Left lung (tissue), 10 donors: ENCODE measurements around the gene FMNL2. TPM values are rescaled to one million over a fixed set of nuclear protein-coding genes. Genes with fewer than 3 reads are reported as not detected.
A peak's percentile ranks its signal among the peaks of the same experiment; 100 is the strongest.

Experiments used
- ATAC-seq: fragments of 200-7000 bp; cut with Tn5 transposase; one replicate; pipeline ENCODE4 v1.9.1; 2020; ENCODE audit warnings: moderate library complexity
- DNase-seq, 4 donors: peaks; one replicate each; pipeline ENCODE4 v3.0.0-alpha.2; 2013 to 2020
- H3K27ac ChIP-seq, 2 donors: fragments of 200-600 bp; sonication (generic) in 1 of 2; one replicate each; pipeline versions ENCODE4 v1.5.0 to v1.8.0; 2020 to 2021
- H3K27me3 ChIP-seq, 2 donors: fragments of 200-600 bp; sonication (generic) in 1 of 2; one replicate each; pipeline versions ENCODE4 v1.5.0 to v1.8.0; 2020 to 2021
- H3K36me3 ChIP-seq, 2 donors: fragments of 200-600 bp; sonication (generic) in 1 of 2; one replicate each; pipeline versions ENCODE4 v1.5.0 to v1.8.0; 2020 to 2021
- H3K4me1 ChIP-seq, 2 donors: fragments of 200-600 bp; one replicate each; pipeline ENCODE4 v1.8.0; 2021
- H3K4me3 ChIP-seq, 2 donors: fragments of 200-600 bp; sonication (generic) in 1 of 2; one replicate each; pipeline versions ENCODE4 v1.5.0 to v1.8.0; 2020 to 2021; ENCODE audit warnings: mild to moderate bottlenecking in 1 of 2
- H3K9me3 ChIP-seq, 2 donors: fragments of 200-600 bp; sonication (generic) in 1 of 2; one replicate each; pipeline versions ENCODE4 v1.5.0 to v1.8.0; 2020 to 2021
- intact Hi-C, 2 donors: fragments of 100-400 bp; cut with DNase I; formaldehyde crosslinking; loops; one replicate each; pipeline versions ENCODE4 v1.11.2 to v1.14.2; 2022
- polyA plus RNA-seq, 6 donors: library from polyadenylated mRNA; unstranded; fragments of 120-200 nt; gene quantifications; one replicate each; pipeline ENCODE4 v1.2.1, GENCODE V29; 2013; ENCODE audit not compliant: insufficient read length in 6 of 6
- total RNA-seq, 2 donors: library from RNA; stranded (reverse); fragmentation: NEBNext Ultra II Directional; extraction: Animal tissue kit (Norgen Biotek cat#: 25700); gene quantifications; one replicate each; pipeline ENCODE4 v1.2.1, GENCODE V29; 2021
- TF ChIP-seq, protein P1 (sequence below), 2 donors: fragments of 200-600 bp; sonication (generic) in 1 of 2; IDR thresholded peaks; one replicate each; pipeline versions ENCODE4 v1.5.0 to v1.8.0; 2021; ENCODE audit warnings: antibody characterized with exemption in 2 of 2
- donor health status: DM: no; HTN: yes; CAD: no.
- donor health status: DM: no; HTN: no; CAD: no.

FMNL2 gene
- total and polyA plus RNA-seq, 8 donors = 36.3 to 90.0 (median 77.7) TPM

DNA sequence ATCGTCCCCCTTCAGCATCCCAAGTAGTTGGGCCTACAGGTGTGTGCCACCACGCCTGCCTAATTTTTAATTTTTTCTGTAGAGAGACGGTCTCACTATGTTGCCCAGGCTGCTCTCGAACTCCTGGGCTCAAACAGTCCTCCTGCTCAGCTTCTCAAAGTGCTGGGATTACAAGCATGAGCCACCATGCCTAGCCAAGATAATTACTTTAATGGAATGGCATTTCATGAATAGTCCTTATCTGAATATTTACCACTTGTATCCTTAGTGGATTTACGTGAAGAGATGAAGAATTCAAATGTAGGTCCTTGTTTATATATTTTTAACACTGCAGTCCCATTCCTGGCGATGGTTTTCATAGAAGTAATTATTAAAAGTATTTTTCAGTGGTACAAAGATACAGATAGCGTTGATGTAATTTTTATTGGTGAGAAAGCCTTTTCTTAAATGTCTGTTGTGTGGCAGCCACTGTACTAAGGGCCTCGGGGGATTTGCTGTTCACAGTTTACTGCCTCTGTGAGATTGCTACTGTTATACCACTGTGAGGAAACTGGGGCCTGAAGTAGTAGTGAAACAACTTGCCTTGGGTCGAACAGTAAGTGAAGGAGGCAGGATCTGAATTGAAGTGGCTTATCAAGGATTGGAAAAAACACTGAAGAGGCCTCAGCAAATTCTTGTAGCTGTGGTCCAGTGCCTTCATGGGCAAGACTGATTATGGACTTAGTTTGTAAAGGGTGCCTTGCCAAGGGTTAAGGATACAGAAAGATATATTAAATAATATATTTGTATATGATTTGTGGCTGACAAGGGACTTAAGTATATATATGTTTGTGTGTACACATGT is 231.1 kb downstream of the FMNL2 start:
- intact Hi-C loops = no loop called here
- ATAC-seq = peak; percentile 40
- Histone ChIP-seq H3K4me3 (no peak overlapping the region), H3K27ac (no peak overlapping the region), H3K4me1 (no peaks in the 10 kb centered on the region), H3K36me3 (peaks cover 0 to 8% of the 10 kb centered on the region in 2 donors), H3K27me3 (no peaks in the 10 kb centered on the region), H3K9me3 (no peaks in the 10 kb centered on the region)
- TF ChIP-seq, protein P1, sequence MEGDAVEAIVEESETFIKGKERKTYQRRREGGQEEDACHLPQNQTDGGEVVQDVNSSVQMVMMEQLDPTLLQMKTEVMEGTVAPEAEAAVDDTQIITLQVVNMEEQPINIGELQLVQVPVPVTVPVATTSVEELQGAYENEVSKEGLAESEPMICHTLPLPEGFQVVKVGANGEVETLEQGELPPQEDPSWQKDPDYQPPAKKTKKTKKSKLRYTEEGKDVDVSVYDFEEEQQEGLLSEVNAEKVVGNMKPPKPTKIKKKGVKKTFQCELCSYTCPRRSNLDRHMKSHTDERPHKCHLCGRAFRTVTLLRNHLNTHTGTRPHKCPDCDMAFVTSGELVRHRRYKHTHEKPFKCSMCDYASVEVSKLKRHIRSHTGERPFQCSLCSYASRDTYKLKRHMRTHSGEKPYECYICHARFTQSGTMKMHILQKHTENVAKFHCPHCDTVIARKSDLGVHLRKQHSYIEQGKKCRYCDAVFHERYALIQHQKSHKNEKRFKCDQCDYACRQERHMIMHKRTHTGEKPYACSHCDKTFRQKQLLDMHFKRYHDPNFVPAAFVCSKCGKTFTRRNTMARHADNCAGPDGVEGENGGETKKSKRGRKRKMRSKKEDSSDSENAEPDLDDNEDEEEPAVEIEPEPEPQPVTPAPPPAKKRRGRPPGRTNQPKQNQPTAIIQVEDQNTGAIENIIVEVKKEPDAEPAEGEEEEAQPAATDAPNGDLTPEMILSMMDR (IDR thresholded peaks at IDR 0.05) = no peak
- no peak for DNase-seq

DNA sequence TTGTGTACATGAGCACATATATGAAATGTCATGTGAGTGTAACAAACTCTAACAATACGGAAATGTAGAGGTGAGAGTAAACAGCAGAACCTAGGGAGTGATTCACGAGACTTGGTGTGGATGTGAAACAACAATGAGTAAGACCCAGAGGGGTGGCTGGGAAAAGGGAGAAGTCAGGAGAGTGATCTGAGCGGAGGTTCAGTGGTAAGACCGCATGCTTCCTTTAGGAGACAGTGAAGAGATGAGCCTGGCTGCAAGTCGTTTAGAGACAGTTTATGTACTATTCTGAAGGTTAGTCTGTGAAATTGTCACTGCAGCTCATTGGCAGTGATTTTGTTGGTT is 231.7 kb downstream of the FMNL2 start:
- DNase-seq (no peak), ATAC-seq (peak; percentile 59)
- intact Hi-C loops = no loop called here
- Histone ChIP-seq H3K4me3 (no peak overlapping the region), H3K9me3 (no peaks in the 10 kb centered on the region), H3K27me3 (no peaks in the 10 kb centered on the region), H3K27ac (no peak overlapping the region), H3K36me3 (peaks cover 0 to 2% of the 10 kb centered on the region in 2 donors), H3K4me1 (no peaks in the 10 kb centered on the region)
- TF ChIP-seq, protein P1 (IDR thresholded peaks at IDR 0.05) = no peak

DNA sequence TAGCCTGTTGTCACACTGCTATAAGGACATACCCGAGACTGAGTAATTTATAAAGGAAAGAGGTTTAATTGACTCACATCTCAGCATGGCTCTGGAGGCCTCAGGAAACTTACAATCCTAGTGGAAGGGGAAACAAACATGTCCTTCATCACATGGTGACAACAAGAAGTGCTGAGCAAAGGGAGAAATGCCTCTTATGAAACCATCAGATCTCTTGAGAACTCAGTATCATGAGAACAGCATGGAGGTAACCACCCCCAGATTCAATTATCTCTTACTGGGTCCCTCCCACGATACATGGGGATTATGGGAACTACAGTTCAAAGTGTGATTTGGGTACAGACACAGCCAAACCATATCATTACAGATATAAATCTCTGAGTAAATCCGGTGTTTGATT is 233.6 kb downstream of the FMNL2 start:
- Histone ChIP-seq H3K4me3 (no peak overlapping the region), H3K36me3 (no peaks in the 10 kb centered on the region), H3K27ac (no peak overlapping the region), H3K27me3 (no peaks in the 10 kb centered on the region), H3K4me1 (no peaks in the 10 kb centered on the region), H3K9me3 (no peaks in the 10 kb centered on the region)
- DNase-seq (no peak), ATAC-seq (no peak)
- intact Hi-C loops = no loop called here
- TF ChIP-seq, protein P1 (IDR thresholded peaks at IDR 0.05) = no peak

DNA sequence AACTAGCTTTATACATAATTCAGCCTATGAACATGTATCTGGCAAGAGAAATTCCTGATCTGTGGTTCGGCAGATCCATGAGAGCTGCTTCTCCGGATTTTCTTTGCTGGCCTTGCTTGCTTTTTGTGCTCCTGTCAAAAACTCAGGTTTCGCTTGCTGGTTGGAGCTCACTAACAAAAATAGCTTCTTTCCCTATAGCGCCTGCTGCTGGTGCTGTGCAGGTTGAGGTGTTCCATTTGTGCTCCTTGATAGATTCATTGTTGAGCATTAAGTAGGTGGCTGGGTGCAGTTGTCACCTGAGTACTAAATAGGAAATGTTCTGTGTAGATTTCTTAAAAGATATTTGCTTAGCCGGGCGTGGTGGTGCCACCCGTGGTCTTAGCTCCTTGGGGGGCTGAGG is 234.2 kb downstream of the FMNL2 start:
- no peak for ATAC-seq
- intact Hi-C loops = no loop called here
- no peaks in the 10 kb centered on the region for H3K36me3 ChIP-seq

DNA sequence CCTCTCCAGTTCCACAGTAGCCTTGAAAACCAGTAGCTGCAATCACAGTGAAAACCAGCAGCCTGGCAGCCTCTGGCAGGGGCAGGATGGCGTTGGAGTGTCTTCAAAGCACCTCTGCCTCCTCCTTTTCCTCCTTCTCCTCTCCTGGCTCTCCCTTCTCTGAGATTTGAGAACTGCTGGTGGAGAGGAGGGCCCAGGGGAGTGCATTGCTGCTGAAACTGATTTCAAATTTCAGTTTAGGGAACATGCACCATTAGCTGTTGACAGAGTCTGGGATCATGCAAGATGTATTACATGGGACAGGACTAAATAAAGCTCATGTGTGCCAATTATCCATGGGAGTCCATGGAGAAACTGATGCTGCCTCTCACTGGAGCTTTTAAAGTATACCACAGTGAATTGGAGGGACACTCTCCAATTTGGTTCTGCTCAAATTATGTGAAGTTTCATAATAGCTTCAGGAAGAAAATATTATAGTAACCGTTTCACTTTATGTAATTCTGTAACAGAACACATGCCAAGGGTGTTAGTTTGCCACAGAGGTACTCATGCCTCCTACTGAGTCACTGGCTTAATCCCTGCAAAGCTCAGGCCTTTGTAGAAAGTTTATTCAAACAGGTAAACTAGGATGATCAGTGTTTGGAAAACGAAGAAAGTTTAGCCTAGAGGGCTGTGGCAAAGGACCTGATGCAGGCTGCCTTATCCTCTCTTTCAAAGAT is 236.2 kb downstream of the FMNL2 start:
- no peak overlapping the region for H3K4me3 ChIP-seq
- TF ChIP-seq, protein P1 (IDR thresholded peaks at IDR 0.05) = no peak
- ATAC-seq = no peak
- no peak overlapping the region for H3K27ac ChIP-seq
- no peaks in the 10 kb centered on the region for H3K4me1 ChIP-seq
- H3K27me3 ChIP-seq = no peaks in the 10 kb centered on the region
- no peaks in the 10 kb centered on the region for H3K36me3 ChIP-seq
- intact Hi-C loops = no loop called here
- no peak for DNase-seq
- H3K9me3 ChIP-seq = no peaks in the 10 kb centered on the region

More for the DNA sequence above, 234.2 kb downstream of the FMNL2 start:
- Histone ChIP-seq H3K27me3 (no peaks in the 10 kb centered on the region), H3K4me1 (no peaks in the 10 kb centered on the region), H3K27ac (no peak overlapping the region), H3K4me3 (no peak overlapping the region), H3K9me3 (no peaks in the 10 kb centered on the region)
- DNase-seq = no peak
- TF ChIP-seq, protein P1 (IDR thresholded peaks at IDR 0.05) = no peak
